ENCODE measurements around the gene SLC44A5.

GRCh38 chr1:75421371-75421770, 189.5 kb downstream of the SLC44A5 start:
- TF ChIP-seq CTCF (IDR thresholded peaks at IDR 0.05) (no peak), POLR2A (IDR thresholded peaks at IDR 0.05) (no peak)
